Endothelial cell (in vitro differentiated cells): Measurements from ENCODE around the gene CDSN. TPM values are rescaled to one million over a fixed set of nuclear protein-coding genes. Genes with fewer than 3 reads are reported as not detected.

Experiments used
- DNase-seq: peaks from one replicate; pipeline ENCODE4 v3.0.0; 2021; ENCODE audit warnings: low spot score
- H3K27ac Mint-ChIP-seq: one replicate; pipeline ENCODE4 v1.8.0; 2021; ENCODE audit warnings: mixed read lengths, inconsistent platforms; ENCODE audit not compliant: unreplicated experiment
- H3K27me3 Mint-ChIP-seq: one replicate; pipeline ENCODE4 v1.8.0; 2021; ENCODE audit warnings: mild to moderate bottlenecking, moderate library complexity, mixed read lengths, inconsistent platforms; ENCODE audit not compliant: unreplicated experiment
- H3K36me3 Mint-ChIP-seq: one replicate; pipeline ENCODE4 v1.8.0; 2021; ENCODE audit warnings: mild to moderate bottlenecking, low read depth, mixed read lengths, inconsistent platforms; ENCODE audit not compliant: unreplicated experiment
- H3K4me1 Mint-ChIP-seq: one replicate; pipeline ENCODE4 v1.8.0; 2021; ENCODE audit warnings: mild to moderate bottlenecking, mixed read lengths, inconsistent platforms; ENCODE audit not compliant: unreplicated experiment
- H3K4me3 Mint-ChIP-seq: one replicate; pipeline ENCODE4 v1.8.0; 2021; ENCODE audit warnings: mild to moderate bottlenecking, mixed read lengths, inconsistent platforms; ENCODE audit not compliant: unreplicated experiment
- H3K9me3 Mint-ChIP-seq: one replicate; pipeline ENCODE4 v1.8.0; 2021; ENCODE audit warnings: mixed read lengths, inconsistent platforms; ENCODE audit not compliant: unreplicated experiment
- CTCF ChIP-seq: fragments of 200-600 bp; sonication (generic); IDR thresholded peaks from one replicate; pipeline ENCODE4 v1.5.0; 2021; ENCODE audit warnings: antibody characterized with exemption; ENCODE audit not compliant: unreplicated experiment
- total RNA-seq: library from RNA; stranded (reverse); fragmentation: NEBNext Ultra II Directional; extraction: Animal tissue kit (Norgen Biotek cat#: 25700); gene quantifications from one replicate; pipeline ENCODE4 v1.2.1, GENCODE V29; 2021; ENCODE audit not compliant: unreplicated experiment

CDSN gene
- total RNA-seq, 1 donor from 2014 or later, result not detected

- TF ChIP-seq CTCF, result no peak
- Mint-ChIP-seq H3K36me3 (peaks cover 13% of the 10 kb centered on the region), H3K4me1 (peaks cover 25% of the 10 kb centered on the region), H3K27me3 (peaks cover 4% of the 10 kb centered on the region), H3K27ac (peak overlapping the region; percentile 4), H3K9me3 (no peaks in the 10 kb centered on the region), H3K4me3 (no peak overlapping the region)
- DNase-seq, result no peak
Observed at GRCh38 chr6:31142361-31142761, 22.1 kb upstream of the CDSN start.

GRCh38 chr6:31140643-31141042, 20.4 kb upstream of the CDSN start:
- Mint-ChIP-seq H3K4me1 (peaks cover 25% of the 10 kb centered on the region), H3K27ac (no peak overlapping the region), H3K4me3 (no peak overlapping the region), H3K9me3 (no peaks in the 10 kb centered on the region), H3K36me3 (peaks cover 10% of the 10 kb centered on the region), H3K27me3 (peaks cover 4% of the 10 kb centered on the region)
- no peak for DNase-seq
- TF ChIP-seq CTCF, result no peak

- DNase-seq, result peak; percentile 38
- peak overlapping the region; percentile 37 for H3K4me3 Mint-ChIP-seq
- peaks cover 4% of the 10 kb centered on the region for H3K27me3 Mint-ChIP-seq
- H3K4me1 Mint-ChIP-seq, result peaks cover 25% of the 10 kb centered on the region
- H3K27ac Mint-ChIP-seq, result peak overlapping the region; percentile 94
- TF ChIP-seq CTCF, result no peak
- H3K36me3 Mint-ChIP-seq, result peaks cover 7% of the 10 kb centered on the region
- no peaks in the 10 kb centered on the region for H3K9me3 Mint-ChIP-seq
Observed at GRCh38 chr6:31139599-31139998, 19.4 kb upstream of the CDSN start.

GRCh38 chr6:31138982-31139381, 18.7 kb upstream of the CDSN start, which contains the start of gene PSORS1C2:
Gene PSORS1C2 (minus strand): TSS chr6:31139066. CDS start chr6:31139026, 40 bp downstream.
- Mint-ChIP-seq H3K36me3 (peaks cover 7% of the 10 kb centered on the region), H3K4me3 (peak within 1 kb of the TSS; percentile 37), H3K27ac (peak within 1 kb of the TSS; percentile 94), H3K4me1 (peaks cover 25% of the 10 kb centered on the region), H3K9me3 (no peaks in the 10 kb centered on the region), H3K27me3 (peaks cover 2% of the 10 kb centered on the region)
- no peak for TF ChIP-seq CTCF
- DNase-seq, result no peak

GRCh38 chr6:31135710-31136109, 15.5 kb upstream of the CDSN start:
- Mint-ChIP-seq H3K36me3 (peaks cover 7% of the 10 kb centered on the region), H3K4me1 (peaks cover 14% of the 10 kb centered on the region), H3K9me3 (no peaks in the 10 kb centered on the region), H3K27me3 (peaks cover 3% of the 10 kb centered on the region), H3K27ac (no peak overlapping the region), H3K4me3 (no peak overlapping the region)
- no peak for TF ChIP-seq CTCF
- no peak for DNase-seq
